H9 (cell line): ENCODE measurements around the gene CROCC. TPM values are rescaled to one million over a fixed set of nuclear protein-coding genes. Genes with fewer than 3 reads are reported as not detected.

ENCODE experiments used
- DNase-seq: peaks from one replicate; pipeline ENCODE4 v3.0.0-alpha.2; 2017
- H2AFZ ChIP-seq: one replicate; pipeline ENCODE4 v1.6.1; 2013; ENCODE audit warnings: mild to moderate bottlenecking, low read length, control low read depth, moderate library complexity
- H2AK5ac ChIP-seq: 2 replicates; pipeline ENCODE4 v1.6.1; 2013; ENCODE audit warnings: low read length, control low read depth, mixed read lengths; ENCODE audit not compliant: insufficient read length
- H2BK120ac ChIP-seq: one replicate; pipeline ENCODE4 v1.6.1; 2013; ENCODE audit warnings: low read depth, mild to moderate bottlenecking, low read length, control low read depth, inconsistent platforms; ENCODE audit not compliant: poor library complexity, severe bottlenecking
- H2BK12ac ChIP-seq: 2 replicates; pipeline ENCODE4 v1.6.1; 2013; ENCODE audit warnings: low read length, control low read depth, mixed read lengths, low read depth; ENCODE audit not compliant: insufficient read length
- H2BK15ac ChIP-seq: 2 replicates; pipeline ENCODE4 v1.6.1; 2013; ENCODE audit warnings: low read depth, low read length, control low read depth
- H2BK20ac ChIP-seq: one replicate; pipeline ENCODE4 v1.6.1; 2013; ENCODE audit warnings: low read depth, mild to moderate bottlenecking, low read length, control low read depth, inconsistent platforms; ENCODE audit not compliant: poor library complexity, severe bottlenecking
- H2BK5ac ChIP-seq: 2 replicates; pipeline ENCODE4 v1.6.1; 2013; ENCODE audit warnings: low read length, control low read depth, mixed read lengths; ENCODE audit not compliant: insufficient read length
- H3K14ac ChIP-seq: 2 replicates; pipeline ENCODE4 v1.6.1; 2013; ENCODE audit warnings: low read length, control low read depth; ENCODE audit not compliant: insufficient read depth
- H3K18ac ChIP-seq: 2 replicates; pipeline ENCODE4 v1.6.1; 2013; ENCODE audit warnings: low read depth, mild to moderate bottlenecking, mixed read lengths, low read length, control low read depth; ENCODE audit not compliant: insufficient read length
- H3K23ac ChIP-seq: 2 replicates; pipeline ENCODE4 v1.6.1; 2013; ENCODE audit warnings: low read length, control low read depth, mixed read lengths, low read depth; ENCODE audit not compliant: insufficient read length
- H3K23me2 ChIP-seq: 2 replicates; pipeline ENCODE4 v1.6.1; 2013; ENCODE audit warnings: low read depth, mild to moderate bottlenecking, mixed read lengths, low read length, control low read depth; ENCODE audit not compliant: insufficient read length, poor library complexity, severe bottlenecking
- H3K27ac ChIP-seq: 2 replicates; pipeline ENCODE4 v1.5.1; 2013; ENCODE audit warnings: low read length, control low read depth, mixed read lengths, low read depth; ENCODE audit not compliant: insufficient read length
- H3K27me3 ChIP-seq: 2 replicates; pipeline ENCODE4 v1.6.1; 2013; ENCODE audit warnings: low read length, control low read depth, inconsistent platforms; ENCODE audit not compliant: insufficient read depth
- H3K4ac ChIP-seq: 2 replicates; pipeline ENCODE4 v1.6.1; 2013; ENCODE audit warnings: low read depth, mild to moderate bottlenecking, control low read depth, inconsistent platforms, low read length, moderate library complexity
- H3K4me1 ChIP-seq: 2 replicates; pipeline ENCODE4 v1.6.1; 2013; ENCODE audit warnings: low read length, control low read depth, inconsistent platforms; ENCODE audit not compliant: insufficient read depth
- H3K4me2 ChIP-seq: 2 replicates; pipeline ENCODE4 v1.6.1; 2013; ENCODE audit warnings: low read length, control low read depth, mixed read lengths; ENCODE audit not compliant: insufficient read length, insufficient read depth
- H3K56ac ChIP-seq: 2 replicates; pipeline ENCODE4 v1.6.1; 2013; ENCODE audit warnings: low read depth, mild to moderate bottlenecking, mixed read lengths, low read length, control low read depth; ENCODE audit not compliant: insufficient read length
- H3K79me1 ChIP-seq: 2 replicates; pipeline ENCODE4 v1.6.1; 2013; ENCODE audit warnings: low read depth, mild to moderate bottlenecking, moderate library complexity, low read length, control low read depth, inconsistent platforms; ENCODE audit not compliant: insufficient read depth, poor library complexity, severe bottlenecking
- H3K79me2 ChIP-seq: 2 replicates; pipeline ENCODE4 v1.6.1; 2013; ENCODE audit warnings: low read length, control low read depth, inconsistent platforms; ENCODE audit not compliant: insufficient read depth
- H3K9ac ChIP-seq: 2 replicates; pipeline ENCODE4 v1.6.1; 2013; ENCODE audit warnings: low read length, control low read depth, mixed read lengths; ENCODE audit not compliant: insufficient read length; ENCODE audit errors: extremely low read depth
- H3K9me3 ChIP-seq: one replicate; pipeline ENCODE4 v1.6.1; 2013; ENCODE audit warnings: low read depth, low read length, inconsistent platforms; ENCODE audit not compliant: control insufficient read depth
- H3T11ph ChIP-seq: one replicate; pipeline ENCODE4 v1.6.1; 2013; ENCODE audit warnings: mild to moderate bottlenecking, low read length, control low read depth, inconsistent platforms
- H4K20me1 ChIP-seq: one replicate; pipeline ENCODE4 v1.6.1; 2013; ENCODE audit not compliant: control insufficient read depth, insufficient read length, insufficient read depth
- H4K5ac ChIP-seq: 2 replicates; pipeline ENCODE4 v1.6.1; 2013; ENCODE audit warnings: low read depth, mild to moderate bottlenecking, mixed read lengths, low read length, control low read depth; ENCODE audit not compliant: insufficient read length
- H4K8ac ChIP-seq: replicated peaks from 2 replicates; pipeline ENCODE4 v1.6.1; 2013; ENCODE audit warnings: low read length, control low read depth, mixed read lengths, low read depth; ENCODE audit not compliant: insufficient read length
- H4K91ac ChIP-seq: 2 replicates; pipeline ENCODE4 v1.6.1; 2013; ENCODE audit warnings: low read depth, mild to moderate bottlenecking, moderate library complexity, mixed read lengths, low read length, control low read depth; ENCODE audit not compliant: insufficient read length
- H3K27ac Mint-ChIP-seq, 3 experiments: 2 replicates in 2 of 3; 3 replicates in 1 of 3; pipeline ENCODE4 v1.8.0; 2020 to 2021; ENCODE audit warnings: mixed read lengths in 3 of 3, mild to moderate bottlenecking in 1 of 3, moderate library complexity in 1 of 3
- H3K27me3 Mint-ChIP-seq: 2 replicates; pipeline ENCODE4 v1.8.0; 2021; ENCODE audit warnings: low read depth, mild to moderate bottlenecking, moderate library complexity, mixed read lengths
- H3K36me3 Mint-ChIP-seq, 3 experiments: 2 replicates in 2 of 3; 3 replicates in 1 of 3; pipeline ENCODE4 v1.8.0; 2020 to 2021; ENCODE audit warnings: low read depth in 3 of 3, mixed read lengths in 3 of 3; ENCODE audit not compliant: insufficient read depth in 1 of 3
- H3K4me1 Mint-ChIP-seq, 2 experiments: 2 replicates each; pipeline ENCODE4 v1.8.0; 2020; ENCODE audit warnings: mixed read lengths in 2 of 2
- H3K4me3 Mint-ChIP-seq, 2 experiments: 2 replicates in 1 of 2; 3 replicates in 1 of 2; pipeline ENCODE4 v1.8.0; 2020 to 2021; ENCODE audit warnings: mild to moderate bottlenecking in 2 of 2, mixed read lengths in 2 of 2, moderate library complexity in 1 of 2
- H3K9me3 Mint-ChIP-seq, 2 experiments: 2 replicates in 1 of 2; 3 replicates in 1 of 2; pipeline ENCODE4 v1.8.0; 2020; ENCODE audit warnings: mild to moderate bottlenecking in 2 of 2, mixed read lengths in 2 of 2, moderate library complexity in 1 of 2
- CTCF ChIP-seq: fragments of 200-600 bp; sonication (generic); conservative IDR thresholded peaks from 3 replicates; pipeline ENCODE4 v1.8.0; 2021; ENCODE audit warnings: antibody characterized with exemption, mild to moderate bottlenecking
- WGBS: extraction: QIAGEN DNeasy Blood & Tissue Kit; methylation state at CpG from one replicate; pipeline ENCODE4 v1.1.7; 2013; ENCODE audit warnings: missing lambda C conversion rate, low lambda C conversion rate, mixed read lengths; ENCODE audit not compliant: insufficient read length; ENCODE audit errors: extremely low coverage; 5-methylcytosine and 5-hydroxymethylcytosine counted together
- total RNA-seq: library from RNA; stranded (reverse); gene quantifications from 2 replicates; pipeline ENCODE4 v1.2.1, GENCODE V29; 2021

Gene CROCC
- total RNA-seq, 1 experiment from 2014 or later, result 40.7 TPM

DNA sequence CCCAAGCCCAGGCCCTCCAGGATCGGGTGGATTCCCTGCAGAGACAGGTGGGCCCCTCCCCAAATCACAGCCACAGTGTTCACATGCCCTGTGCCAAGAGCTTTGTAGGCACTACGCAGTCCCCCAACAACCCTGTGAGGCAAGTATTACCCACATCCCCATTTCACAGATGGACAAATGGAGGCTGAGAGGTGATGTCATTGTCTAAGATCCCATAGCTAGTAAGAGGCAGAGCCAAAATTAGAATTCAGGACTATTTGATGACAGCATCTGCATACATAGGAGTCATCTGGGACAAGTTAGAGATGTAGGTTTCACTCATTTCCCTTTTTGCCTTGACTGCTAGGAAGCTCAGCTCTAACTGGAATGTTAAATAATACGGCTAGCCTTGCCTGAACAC is 46.6 kb downstream of the CROCC start:
- H3K14ac ChIP-seq, result no peak overlapping the region
- Mint-ChIP-seq H3K9me3 (no peaks in the 10 kb centered on the region), H3K4me3 (no peak overlapping the region), H3K36me3 (peaks cover 21 to 51% (median 38%) of the 10 kb centered on the region in 3 experiments), H3K27ac (no peak overlapping the region), H3K4me1 (peaks cover 7 to 18% of the 10 kb centered on the region in 2 experiments), H3K27me3 (no peaks in the 10 kb centered on the region)
- DNase-seq, result no peak
- no peak overlapping the region for H2BK20ac ChIP-seq
- H2BK5ac ChIP-seq, result no peak overlapping the region
- H3K27me3 ChIP-seq, result no peaks in the 10 kb centered on the region
- H3K4me1 ChIP-seq, result no peaks in the 10 kb centered on the region
- no peak overlapping the region for H2BK12ac ChIP-seq
- H3K79me2 ChIP-seq, result no peaks in the 10 kb centered on the region
- no peak overlapping the region for H4K8ac ChIP-seq
- H2BK15ac ChIP-seq, result no peak overlapping the region
- no peaks in the 10 kb centered on the region for H3K79me1 ChIP-seq
- H3K9me3 ChIP-seq, result no peaks in the 10 kb centered on the region
- no peak overlapping the region for H3K56ac ChIP-seq
- no CpG with 5 or more reads among the region's 3 CpGs for WGBS
- H3K18ac ChIP-seq, result no peak overlapping the region
- H3T11ph ChIP-seq, result no peak overlapping the region
- no peak overlapping the region for H3K23ac ChIP-seq
- H3K4ac ChIP-seq, result no peak overlapping the region
- no peak overlapping the region for H4K5ac ChIP-seq
- TF ChIP-seq CTCF, result no peak
- H2AK5ac ChIP-seq, result no peak overlapping the region
- H2AFZ ChIP-seq, result no peak overlapping the region
- H4K20me1 ChIP-seq, result no peaks in the 10 kb centered on the region
- H3K9ac ChIP-seq, result no peak overlapping the region
- H4K91ac ChIP-seq, result no peak overlapping the region
- H2BK120ac ChIP-seq, result no peak overlapping the region
- no peak overlapping the region for H3K4me2 ChIP-seq
- no peak overlapping the region for H3K27ac ChIP-seq
- no peaks in the 10 kb centered on the region for H3K23me2 ChIP-seq
